CD4-positive, alpha-beta T cell treated with Interleukin-4 for 4 hours (primary cell): ENCODE results near the gene HAUS1.
"Not testable (repeated sequence)": the region's sequence is repeated elsewhere in the genome, so short reads cannot be mapped to it uniquely, and the experiment has no call there.

Experiments used
- DNase-seq: peaks from one replicate; pipeline ENCODE4 v3.0.0-alpha.2; 2020

Gene HAUS1

DNA sequence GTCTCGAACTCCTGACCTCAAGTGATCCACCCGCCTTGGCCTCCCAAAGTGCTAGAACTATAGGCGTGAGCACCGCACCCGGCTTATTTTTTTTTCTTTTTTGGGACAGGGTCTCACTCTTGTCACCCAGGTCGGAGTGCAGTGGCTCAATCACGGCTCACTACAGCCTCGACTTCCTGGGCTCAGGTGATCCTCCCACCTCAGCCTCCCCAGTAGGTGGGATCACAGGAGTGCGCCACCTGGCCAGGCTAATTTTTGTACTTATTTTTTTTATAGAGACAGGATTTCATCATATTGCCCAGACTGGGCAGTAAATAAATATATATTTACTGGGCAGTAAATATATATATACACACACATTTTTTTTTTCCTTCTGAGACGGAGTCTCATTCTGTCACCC, 8.7 kb upstream of the HAUS1 start:
- no peak for DNase-seq

DNA sequence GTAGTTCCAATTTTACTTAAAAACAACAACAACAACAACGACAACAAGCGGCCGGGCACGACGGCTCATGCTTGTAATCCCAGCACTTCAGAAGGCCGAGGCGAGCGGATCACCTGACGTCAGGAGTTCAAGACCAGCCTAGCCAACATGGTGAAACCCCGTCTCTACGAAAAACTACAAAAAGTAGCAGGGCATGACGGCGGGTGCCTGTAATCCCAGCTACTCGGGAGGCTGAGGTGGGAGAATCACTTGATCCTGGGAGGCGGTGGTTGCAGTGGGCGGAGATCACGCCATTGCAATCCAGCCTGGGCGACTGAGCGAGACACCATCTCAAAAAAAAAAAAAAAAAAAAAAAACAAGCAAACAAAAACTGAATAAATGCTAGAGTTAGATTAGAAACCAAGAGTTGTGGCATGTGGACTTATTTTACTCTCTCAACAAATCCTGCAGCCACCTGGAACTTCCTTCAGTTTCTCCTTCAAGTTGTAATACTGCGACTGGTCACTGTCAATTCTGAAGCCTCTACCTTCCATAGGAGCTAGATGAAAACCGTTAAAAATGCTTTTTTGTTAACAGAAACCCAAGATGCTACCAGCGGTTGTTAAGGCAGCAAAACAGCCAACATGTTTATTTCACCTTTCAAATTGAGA, 7.4 kb upstream of the HAUS1 start:
- no peak for DNase-seq

DNA sequence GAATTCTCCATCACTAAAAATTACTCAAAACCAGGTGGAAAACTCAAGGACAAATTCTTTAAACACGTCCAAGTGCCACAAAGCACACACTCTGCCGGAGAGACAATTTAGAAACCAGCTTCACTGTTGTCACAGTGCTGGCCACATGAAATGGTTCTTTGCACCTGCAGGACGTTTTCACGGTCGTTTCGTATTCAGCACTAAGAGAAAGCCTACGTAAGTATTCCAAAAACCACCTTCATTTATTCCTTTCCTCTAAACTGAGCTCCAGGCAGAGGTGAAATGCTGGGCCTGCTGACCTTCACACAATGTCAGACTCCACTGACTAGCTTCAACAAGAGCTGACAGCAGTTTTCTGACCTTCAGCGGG, 6.8 kb upstream of the HAUS1 start:
- no peak for DNase-seq

DNA sequence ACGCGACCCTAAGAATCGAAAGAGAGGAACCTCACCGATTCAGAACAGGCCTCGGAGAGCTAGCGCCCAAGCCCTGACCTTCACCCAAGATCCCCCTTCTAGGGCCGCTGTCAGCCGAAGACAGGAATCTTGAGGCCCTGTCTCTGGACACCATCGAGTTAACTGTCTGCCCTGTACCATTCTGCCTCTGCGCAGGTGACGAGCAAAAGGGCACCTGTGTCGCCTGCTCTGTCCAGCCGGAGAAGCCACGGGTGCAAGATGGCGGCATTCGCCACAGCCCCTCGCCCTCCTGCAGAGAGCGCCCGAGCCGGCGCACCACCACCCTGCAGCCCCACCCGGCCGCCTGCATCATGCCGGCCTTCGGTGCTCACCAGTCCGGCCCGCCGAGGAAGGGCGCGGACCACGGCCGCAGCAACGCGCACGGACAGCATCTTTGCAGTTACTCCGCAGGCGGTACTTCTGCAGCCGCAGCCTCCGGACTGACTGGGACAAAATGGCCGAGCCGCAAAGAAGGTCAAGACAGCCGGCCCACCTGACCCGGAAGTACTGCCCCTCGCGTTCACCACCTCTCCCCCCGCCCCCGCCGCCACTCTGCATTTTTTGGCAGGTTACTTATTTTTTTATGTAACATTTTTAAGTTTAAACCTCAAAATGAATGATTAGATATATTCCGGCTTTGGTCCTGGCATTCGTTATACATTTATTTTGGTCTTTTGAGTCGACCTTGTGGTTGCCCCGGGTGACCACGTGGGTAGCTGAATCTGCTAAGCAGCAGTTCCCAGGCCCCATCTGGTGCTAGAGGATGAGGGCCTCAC, 6.2 kb upstream of the HAUS1 start, which contains the start of gene ATP5F1A:
Gene ATP5F1A, minus strand, starts transcription at position 496 of the 815 bp plus-strand sequence. Its CDS starts 65 bp downstream, at position 431.
- peak; percentile 82 for DNase-seq

DNA sequence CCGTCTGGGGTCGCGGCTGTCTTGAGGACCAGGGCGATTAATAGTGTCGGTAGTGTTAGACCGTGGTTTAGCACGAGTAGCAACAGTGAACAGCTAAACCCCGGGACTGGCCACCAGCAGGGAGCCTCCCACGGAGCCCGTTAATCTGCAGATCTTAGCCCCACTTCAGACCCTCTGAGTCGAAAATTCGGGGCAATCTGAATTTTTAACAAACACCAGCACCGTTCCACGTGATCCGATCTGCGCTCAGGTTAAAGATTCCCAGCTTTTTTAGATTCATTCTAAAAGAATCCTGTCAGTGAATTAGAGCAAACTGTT, 5.6 kb upstream of the HAUS1 start:
- DNase-seq = no peak

DNA sequence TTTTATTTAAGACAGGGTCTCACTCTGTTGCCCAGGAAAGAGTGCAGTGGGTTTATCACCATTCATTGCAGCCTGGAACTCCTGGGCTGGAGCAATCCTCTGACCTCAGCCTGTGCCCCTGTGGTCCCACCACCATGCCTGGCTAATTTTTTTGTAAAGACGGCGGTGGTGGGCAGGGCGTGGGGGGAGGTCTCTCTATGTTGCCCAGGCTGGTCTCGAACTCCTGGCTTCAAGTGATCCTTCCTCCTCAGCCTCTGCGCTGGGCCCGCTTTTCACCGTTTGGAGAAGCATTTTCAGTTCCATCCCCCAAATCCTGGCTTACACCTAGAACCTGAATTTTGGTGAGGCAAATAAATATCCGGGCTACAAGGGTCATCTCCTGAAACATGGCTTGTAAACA, 4.7 kb upstream of the HAUS1 start:
- DNase-seq = no peak

DNA sequence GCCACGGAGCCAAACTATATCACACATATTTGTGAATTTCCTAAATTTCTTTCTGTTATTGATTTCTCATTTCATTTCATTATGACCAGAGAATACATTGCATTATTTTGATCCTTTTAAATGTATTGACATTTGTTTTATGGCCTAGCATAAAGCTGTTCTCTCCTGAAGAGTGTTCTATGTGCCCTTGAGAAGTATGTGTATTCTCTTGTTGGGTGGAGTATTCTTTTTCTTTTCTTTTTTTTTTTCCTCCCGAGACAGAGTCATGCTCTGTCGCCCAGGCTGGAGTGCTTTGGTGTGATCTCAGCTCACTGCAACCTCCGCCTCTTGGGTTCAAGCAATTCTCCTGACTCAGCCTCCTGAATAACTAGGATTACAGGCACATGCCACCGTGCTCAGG, 5.2 kb downstream of the HAUS1 start:
- no peak for DNase-seq

DNA sequence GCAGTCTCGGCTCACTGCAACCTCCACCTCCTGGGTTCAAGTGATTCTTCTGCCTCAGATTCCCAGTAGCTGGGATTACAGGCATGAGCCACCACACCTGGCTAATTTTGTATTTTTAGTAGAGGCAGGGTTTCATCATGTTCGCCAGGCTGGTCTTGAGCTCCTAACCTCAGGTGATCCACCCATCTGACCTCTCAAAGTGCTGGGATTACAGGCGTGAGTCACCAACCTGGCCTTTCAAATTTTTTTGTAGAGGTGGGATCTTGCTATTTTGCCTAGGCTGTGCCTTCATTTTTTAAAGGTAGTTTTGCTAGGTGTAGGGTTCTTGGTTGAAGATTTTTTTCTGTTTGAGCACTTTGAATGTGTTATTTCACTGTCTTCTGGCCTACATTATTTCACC, 6.2 kb downstream of the HAUS1 start:
- no peak for DNase-seq

DNA sequence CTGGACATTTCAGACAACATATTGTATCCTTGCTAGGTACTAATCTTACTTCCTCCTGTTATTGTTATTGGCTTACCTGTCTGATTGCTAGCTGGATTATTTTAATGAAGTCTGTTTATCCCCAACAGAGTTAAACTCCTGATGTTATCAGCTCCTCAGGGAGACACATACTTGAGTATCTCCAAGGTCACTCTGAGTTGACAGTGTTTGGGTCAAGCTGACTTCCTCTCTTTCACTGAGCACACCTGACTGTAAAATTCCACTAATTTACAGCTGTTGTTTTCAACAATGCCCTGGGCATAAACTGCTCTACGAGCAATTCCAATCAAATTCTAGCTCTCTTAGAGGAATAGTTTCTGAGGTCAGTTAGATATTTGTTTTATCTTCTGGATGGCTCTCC, 9.6 kb downstream of the HAUS1 start:
- no peak for DNase-seq

DNA sequence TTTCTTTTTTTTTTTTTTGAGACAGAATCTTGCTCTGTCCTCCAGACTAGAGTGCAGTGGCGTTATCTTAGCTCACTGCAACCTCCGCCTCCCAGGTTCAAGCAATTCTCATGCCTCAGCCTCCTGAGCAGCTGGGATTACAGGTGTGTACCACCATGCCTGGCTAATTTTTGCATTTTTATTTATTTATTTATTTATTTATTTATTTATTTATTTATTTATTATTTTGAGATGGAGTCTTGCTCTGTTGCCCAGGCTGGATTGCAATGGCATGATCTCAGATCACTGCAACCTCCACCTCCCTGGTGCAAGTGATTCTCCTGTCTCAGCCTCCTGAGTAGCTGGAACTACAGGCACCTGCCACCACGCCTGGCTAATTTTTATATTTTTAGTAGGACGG, 22.4 kb downstream of the HAUS1 start:
- not testable (repeated sequence) for DNase-seq

DNA sequence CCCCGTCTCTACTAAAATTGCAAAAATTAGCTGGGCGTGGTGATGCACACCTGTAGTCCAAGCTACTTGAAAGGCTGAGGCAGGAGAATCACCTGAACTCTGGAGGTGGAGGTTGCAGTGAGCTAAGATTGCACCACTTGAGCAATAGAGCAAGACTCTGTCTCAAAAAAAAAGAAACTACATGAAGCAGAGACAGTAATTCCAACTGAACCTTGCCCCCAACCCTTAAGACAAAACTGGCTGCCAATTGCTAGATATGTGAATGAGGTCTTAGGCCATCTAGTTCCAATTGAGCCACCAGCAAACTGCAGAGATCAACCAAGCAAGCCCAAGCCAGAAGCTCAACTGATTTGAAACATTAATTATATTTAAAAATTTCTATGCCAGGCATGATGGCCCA, 25.9 kb downstream of the HAUS1 start:
- DNase-seq = no peak

DNA sequence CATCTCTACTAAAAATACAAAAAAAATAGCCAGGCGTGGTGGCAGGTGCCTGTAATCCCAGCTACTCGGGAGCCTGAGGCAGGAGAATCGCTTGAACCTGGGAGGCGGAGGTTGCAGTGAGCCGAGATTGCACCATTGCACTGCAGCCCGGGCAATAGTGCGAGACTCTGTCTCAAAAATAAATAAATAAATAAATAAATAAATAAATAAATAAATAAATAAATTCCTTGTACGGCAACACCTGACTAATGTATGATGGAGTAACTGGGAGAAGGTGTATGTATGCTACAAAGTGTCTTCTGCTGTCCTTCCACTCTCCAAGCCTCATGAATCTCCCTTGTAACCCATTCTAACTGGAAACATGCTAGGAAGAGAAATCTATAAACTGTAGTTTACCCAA, 26.4 kb downstream of the HAUS1 start:
- DNase-seq = not testable (repeated sequence)

DNA sequence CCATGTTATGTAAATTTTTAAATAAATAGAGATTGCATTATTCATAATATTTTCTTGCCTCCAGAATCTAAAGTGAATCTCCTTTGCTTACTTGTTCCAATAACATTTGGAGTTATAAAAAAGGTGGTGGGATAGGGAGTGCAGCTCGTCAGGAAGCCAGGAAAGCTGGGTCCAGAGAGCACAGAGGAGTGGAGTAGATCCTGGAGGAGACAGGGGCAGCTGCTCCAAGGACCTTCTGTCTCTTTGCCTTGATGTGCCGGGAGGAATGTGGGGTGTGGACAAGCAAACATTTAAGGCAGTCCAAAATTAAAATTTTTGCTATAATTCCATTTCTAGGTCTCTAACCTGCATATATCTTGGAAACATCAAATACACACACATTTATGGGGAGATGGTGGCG, 29.3 kb downstream of the HAUS1 start:
- DNase-seq = no peak

DNA sequence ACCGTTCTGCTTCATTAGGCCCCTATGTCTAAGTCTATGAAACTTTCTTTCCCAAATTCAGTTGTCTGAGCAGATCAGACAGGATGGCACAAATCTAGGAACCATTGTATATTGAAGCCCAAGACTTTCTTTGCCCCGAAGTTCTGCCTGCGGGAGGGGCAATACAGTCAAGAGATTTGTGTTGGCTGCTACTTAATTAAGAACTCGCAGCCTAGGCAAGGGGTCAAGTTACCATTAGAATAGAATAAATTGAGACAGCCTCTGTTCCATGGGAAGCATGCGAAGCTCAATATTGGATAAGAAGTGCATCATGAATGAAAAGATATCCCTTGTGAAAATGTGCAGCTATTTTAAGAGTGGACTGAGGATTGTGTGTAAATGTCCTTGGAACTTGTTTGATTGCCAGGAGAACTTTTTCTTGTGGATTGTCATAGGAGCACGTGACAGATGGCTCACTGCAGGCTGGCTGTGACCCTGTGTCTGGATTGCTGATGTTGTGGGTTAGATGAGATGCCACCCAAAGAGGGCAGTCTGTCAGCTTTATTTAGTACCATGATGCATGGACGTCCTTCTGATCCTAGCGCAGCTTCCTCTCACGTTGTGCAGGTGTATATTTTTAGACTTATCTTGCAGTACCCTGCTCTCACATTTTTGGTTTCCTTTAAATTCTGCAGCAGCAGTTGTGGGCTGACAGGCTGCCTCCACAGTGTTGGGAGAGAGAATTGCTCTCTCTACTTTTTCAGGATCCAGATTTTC, 30.9 kb downstream of the HAUS1 start:
- DNase-seq = no peak

DNA sequence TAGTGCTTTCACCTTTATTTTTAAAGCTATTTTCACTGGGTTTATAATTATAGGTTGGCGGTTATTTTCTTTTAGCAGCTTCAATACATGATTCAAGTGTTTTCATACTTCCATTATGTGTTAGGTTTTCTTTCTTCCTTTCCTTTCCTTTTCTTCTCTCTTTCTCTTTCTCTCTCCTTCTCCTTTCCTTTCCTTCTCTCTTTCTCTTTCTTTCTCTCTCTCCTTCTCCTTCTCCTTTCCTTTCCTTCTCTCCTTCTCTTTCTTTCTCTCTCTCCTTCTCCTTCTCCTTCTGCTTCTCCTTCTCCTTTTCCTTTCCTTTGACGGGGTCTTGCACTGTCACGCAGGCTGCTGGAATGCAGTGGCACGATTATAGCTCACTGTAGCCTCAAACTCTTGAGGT, 36.0 kb downstream of the HAUS1 start:
- DNase-seq = no peak

DNA sequence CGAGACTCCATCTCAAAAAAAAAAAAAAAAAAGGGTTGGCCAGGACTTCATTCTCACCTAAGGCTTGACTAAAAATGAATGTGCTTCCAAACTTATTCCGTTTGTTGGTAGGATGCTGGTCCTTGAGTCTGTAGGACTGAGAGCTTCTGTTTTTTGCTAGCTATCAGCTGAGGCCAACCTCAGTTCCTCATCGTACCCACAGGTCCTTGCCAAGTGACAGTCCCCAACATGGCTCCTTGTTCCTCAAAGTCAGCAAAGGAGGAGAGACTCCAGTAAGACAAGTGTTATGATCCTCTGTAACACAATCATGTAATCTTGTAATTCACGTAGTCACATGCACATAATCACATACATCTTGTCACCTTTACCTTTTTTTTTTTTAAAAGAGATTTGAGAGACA, 37.0 kb downstream of the HAUS1 start:
- DNase-seq = no peak

DNA sequence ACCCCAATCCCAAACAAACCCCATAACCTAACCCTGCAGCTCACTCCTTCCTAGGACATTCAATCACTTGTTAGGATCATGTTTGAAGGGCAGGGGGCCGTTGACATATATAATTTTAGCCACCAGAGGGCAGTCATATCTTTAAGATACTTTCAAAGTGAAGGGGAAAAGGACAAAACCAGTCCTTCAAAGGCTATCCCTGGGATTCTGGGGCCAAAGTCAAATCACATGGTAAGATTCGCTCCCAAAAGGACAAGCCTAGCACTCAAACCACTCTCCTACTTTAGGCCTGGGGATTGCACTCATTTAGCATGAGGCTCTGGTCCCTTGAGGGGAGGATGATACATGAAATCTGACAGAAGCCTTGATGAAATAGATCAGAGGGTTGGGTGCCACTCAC, 44.6 kb downstream of the HAUS1 start:
- peak; percentile 67 for DNase-seq

DNA sequence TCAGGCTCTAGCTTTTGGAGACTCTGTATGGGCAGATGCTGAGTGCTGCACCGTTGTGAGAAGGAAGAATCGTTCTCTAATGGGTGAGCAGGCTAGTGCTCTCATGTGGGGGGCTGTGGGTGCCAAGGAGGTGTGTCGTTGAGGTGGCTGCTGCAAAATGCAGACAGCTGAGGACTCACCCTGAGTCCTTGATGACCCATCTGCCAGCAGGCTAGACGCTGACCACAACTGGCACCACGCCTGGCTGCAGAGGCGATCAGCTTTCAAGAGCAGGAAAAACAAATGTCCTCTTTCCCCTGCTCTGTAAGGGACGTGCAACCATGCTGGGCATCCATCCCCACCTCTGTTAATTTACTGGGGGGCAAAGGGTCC, 48.2 kb downstream of the HAUS1 start:
- no peak for DNase-seq

DNA sequence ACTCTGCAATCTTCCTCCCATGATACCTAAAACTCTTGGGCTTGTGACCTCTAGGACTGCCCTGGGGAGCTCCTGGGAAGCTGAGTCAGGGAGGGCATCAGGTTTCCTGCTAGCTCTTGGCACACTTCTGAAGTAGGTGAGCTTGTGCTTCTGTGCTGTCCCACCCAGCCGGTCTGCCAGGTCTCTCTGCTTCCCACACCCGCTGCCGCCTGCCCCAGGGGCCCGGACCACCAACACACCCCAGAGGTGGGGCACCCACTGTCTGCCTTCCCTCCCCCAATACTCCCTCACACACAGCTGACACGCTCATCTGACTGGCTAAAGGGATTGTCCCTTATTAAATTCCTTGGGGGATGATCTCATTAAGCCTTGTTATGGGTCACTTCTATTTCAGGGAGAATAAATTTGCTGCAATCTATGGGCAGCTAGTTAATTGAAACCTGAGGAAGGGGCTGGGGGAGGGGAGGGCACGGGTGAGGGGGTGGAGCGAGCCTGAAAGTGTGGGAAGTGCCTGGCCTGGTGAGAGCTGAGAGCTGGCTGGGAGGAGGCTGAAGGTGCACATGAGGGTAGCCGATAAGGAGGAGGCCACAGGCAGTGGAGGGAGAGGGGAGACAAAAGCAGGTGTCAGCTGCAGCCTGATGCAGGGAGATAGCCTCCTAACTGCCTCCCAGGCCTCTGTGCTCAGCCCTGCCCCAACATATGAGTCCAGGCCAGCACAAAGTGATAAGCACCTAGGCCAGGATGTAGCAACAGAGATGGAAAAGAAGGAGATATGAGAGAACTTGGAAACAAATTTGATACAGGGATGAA, 48.8 kb downstream of the HAUS1 start:
- no peak for DNase-seq

DNA sequence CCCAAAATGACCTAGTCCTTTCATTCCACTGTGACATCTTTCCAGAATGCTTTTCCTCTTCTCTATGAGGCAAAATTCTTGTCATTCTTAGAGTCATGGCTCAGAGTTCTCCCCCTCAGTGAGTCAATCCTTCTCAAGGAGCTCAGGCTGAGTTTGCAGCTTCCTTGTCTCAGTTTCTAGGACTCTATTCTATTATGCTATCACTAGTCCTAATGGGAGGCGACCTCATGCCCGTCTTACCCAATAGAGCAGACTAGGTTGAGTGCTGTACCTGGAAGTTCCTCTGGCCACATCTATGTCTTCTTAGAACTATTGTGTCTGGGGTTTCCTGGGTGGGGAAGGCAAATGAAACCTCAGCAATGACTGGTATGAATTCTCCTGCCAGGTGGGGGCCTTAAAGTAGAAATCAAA, 51.5 kb downstream of the HAUS1 start:
- DNase-seq = peak; percentile 90

DNA sequence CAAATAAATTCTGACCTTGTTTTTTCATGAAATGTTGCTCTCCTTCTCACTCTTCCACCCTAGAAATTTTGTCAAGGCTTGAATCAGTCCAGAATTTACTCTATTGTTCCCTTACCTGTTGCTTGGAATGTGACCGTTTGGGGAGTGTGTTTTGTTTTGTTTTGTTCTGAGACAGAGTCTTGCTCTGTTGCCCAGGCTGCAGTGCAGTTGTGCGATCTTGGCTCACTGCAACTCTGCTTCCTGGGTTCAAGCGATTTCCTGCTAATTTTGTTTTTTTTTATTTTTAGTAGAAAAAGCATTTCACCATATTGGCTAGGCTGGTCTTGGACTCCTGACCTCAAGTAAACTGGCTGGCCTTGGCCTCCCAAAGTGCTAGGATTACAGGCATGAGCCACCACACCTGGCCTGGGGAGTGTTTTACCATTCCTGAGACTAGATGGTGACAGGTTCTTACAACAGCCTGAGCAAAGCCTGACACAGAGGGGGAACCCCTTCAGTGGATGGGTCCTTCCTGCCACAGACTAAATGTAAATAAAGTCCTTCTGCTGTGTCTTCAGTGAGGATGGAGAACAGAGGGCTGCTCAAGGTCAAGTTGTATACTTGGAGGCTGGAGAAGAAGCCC, 52.0 kb downstream of the HAUS1 start:
- peak; percentile 54 for DNase-seq

DNA sequence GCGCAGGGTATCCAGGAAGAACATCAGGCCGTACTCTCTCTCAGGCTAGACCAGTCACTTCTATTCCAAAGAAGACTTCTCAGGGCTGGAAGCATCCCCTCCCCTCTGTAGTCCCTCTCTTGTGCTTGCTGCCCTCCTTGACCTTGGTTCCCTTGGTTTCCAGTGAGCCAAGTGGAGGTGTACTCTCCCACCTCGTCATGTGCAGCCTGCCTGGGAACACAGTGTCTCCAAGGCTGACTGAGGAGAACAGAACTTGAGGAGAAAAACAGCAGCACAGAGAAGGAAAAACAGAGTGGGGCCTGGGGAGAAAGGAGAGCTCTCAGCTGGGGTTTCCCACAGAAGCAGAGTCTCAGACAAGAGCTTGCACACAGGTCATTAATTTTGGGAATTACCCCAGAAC, 52.7 kb downstream of the HAUS1 start:
- DNase-seq = no peak

DNA sequence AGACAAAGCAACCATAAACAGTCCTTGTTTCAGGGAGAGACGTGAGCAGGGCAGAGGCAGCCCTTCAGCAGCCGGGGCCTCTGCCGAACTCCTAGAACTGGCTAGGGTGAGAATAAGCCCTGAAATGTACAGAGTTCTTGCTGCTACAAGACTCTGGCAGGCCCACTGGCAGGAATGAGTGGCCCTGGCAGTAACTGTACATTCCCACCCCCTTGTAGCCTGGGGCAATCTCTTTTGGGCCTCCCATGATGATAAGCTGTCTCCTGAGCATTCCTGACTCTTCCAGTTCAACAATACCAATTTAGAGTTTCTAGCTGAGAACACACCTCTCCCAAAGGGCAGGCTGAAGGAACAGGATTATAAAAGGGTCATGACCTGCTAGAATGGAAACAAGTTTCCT, 54.3 kb downstream of the HAUS1 start:
- DNase-seq = no peak
